Posterior cingulate gyrus (tissue), 11 donors: ENCODE measurements around the gene CEACAM21.
"Not testable (repeated sequence)": the region's sequence is repeated elsewhere in the genome, so short reads cannot be mapped to it uniquely, and the experiment has no call there.

ENCODE experiments used
- DNase-seq, 10 donors: peaks; one replicate each; pipeline versions ENCODE4 v3.0.0 to v3.0.0-alpha.2; 2020 to 2021; ENCODE audit warnings: mixed read lengths in 3 of 10
- intact Hi-C: fragments of 100-400 bp; cut with DNase I; formaldehyde crosslinking; loops from one replicate; pipeline ENCODE4 v1.15.1; 2023

Gene CEACAM21

GRCh38 chr19:41548954-41549688, 26.8 kb upstream of the CEACAM21 start:
- intact Hi-C loops, result no loop called here
- no peak for DNase-seq

- intact Hi-C loops, result no loop called here
- DNase-seq, result no peak
Observed at GRCh38 chr19:41549884-41550283, 26.1 kb upstream of the CEACAM21 start.

- DNase-seq, result no peak
- intact Hi-C loops, result no loop called here
Observed at GRCh38 chr19:41551212-41551610, 24.8 kb upstream of the CEACAM21 start.

GRCh38 chr19:41551711-41552110, 24.3 kb upstream of the CEACAM21 start:
- DNase-seq, result no peak

GRCh38 chr19:41552558-41552957, 23.4 kb upstream of the CEACAM21 start:
- intact Hi-C loops, result no loop called here
- DNase-seq, result no peak

More at GRCh38 chr19:41551711-41552110, 24.3 kb upstream of the CEACAM21 start:
- intact Hi-C loops, result no loop called here

GRCh38 chr19:41553804-41554203, 22.2 kb upstream of the CEACAM21 start:
- intact Hi-C loops, result no loop called here
- no peak for DNase-seq

- no peak for DNase-seq
- intact Hi-C loops, result no loop called here
Observed at GRCh38 chr19:41554907-41555306, 21.1 kb upstream of the CEACAM21 start.

- intact Hi-C loops, result no loop called here
- no peak for DNase-seq
Observed at GRCh38 chr19:41555748-41556147, 20.2 kb upstream of the CEACAM21 start.

GRCh38 chr19:41563854-41564514, 12.0 kb upstream of the CEACAM21 start:
- no peak for DNase-seq
- intact Hi-C loops, result loop anchor here (2.0 kb wide), 1 partner anchor 115 kb away; no protein-coding TSS in a partner anchor

GRCh38 chr19:41564515-41565378, 11.2 kb upstream of the CEACAM21 start:
- no peak for DNase-seq
- intact Hi-C loops, result no loop called here

GRCh38 chr19:41565379-41565720, 10.6 kb upstream of the CEACAM21 start:
- DNase-seq, result no peak
- intact Hi-C loops, result no loop called here

- DNase-seq, result no peak
- intact Hi-C loops, result no loop called here
Observed at GRCh38 chr19:41566001-41566400, 10.0 kb upstream of the CEACAM21 start.

- DNase-seq, result no peak
- intact Hi-C loops, result loop anchor here (1.0 kb wide), 1 partner anchor 120 kb away; no protein-coding TSS in a partner anchor
Observed at GRCh38 chr19:41569481-41570150, 6.3 kb upstream of the CEACAM21 start.

- intact Hi-C loops, result loop anchor here (1.0 kb wide), 1 partner anchor 121 kb away; no protein-coding TSS in a partner anchor
Observed at GRCh38 chr19:41570179-41570578, 5.8 kb upstream of the CEACAM21 start.

GRCh38 chr19:41570639-41571112, 5.3 kb upstream of the CEACAM21 start:
- DNase-seq, result peak; percentile 26 to 95 (median 68)
- intact Hi-C loops, result loop anchor here (1.0 kb wide), 1 partner anchor 121 kb away; no protein-coding TSS in a partner anchor

More at GRCh38 chr19:41570179-41570578, 5.8 kb upstream of the CEACAM21 start:
- DNase-seq, result no peak

GRCh38 chr19:41577144-41577830, 1.3 kb downstream of the CEACAM21 start:
- intact Hi-C loops, result no loop called here
- DNase-seq, result no peak

GRCh38 chr19:41577833-41578232, 1.9 kb downstream of the CEACAM21 start:
- peak in 1 of 10 donors; percentile 39 for DNase-seq
- intact Hi-C loops, result no loop called here

- no peak for DNase-seq
- intact Hi-C loops, result no loop called here
Observed at GRCh38 chr19:41578886-41579285, 2.9 kb downstream of the CEACAM21 start.

GRCh38 chr19:41581068-41581467, 5.1 kb downstream of the CEACAM21 start:
- DNase-seq, intact Hi-C loops: not testable (repeated sequence)
